ENCODE measurements around the gene KCNIP4.
A peak's percentile ranks its signal among the peaks of the same experiment; 100 is the strongest.

The KCNIP4 gene

DNA sequence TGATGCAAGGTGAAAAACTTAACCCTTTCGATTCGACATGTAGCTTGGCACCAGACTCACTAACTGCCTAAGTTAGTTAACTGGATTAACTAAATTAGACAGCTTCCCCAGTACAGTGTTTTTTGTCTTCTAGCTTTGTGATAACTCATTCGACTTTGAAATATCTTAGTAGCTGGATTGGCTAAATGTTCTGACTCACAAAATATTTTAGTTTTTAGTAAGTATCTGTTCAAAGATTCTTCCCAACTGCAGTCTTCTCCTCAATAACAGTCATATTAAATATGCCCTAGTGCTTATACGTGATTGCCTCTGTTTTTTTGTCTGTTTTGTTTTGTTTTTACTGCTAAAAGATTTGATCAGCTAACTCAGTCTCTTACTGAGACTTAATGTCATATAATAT lies 102.9 kb downstream of the KCNIP4 start:
- no peak for DNase-seq (ENCODE audit: low spot score)

DNA sequence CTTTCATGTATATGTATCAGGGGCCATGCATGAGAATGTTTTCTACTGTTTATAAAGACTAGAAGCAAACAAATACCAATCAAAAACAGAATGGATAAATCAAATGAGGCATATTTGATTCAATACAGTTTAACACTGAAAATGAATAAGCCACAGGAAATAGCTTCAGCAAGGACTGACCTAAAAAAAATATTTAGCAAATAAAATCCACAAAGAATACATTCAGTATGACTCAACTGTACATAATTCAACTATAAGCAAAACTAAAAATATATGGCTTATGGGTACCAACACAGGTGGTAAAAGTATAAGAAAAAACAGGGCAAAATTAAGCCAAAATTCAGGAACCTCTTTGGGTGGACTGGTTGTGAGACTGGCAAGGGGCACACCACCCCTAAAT lies 112.9 kb downstream of the KCNIP4 start:
- DNase-seq (ENCODE audit: low spot score): no peak

DNA sequence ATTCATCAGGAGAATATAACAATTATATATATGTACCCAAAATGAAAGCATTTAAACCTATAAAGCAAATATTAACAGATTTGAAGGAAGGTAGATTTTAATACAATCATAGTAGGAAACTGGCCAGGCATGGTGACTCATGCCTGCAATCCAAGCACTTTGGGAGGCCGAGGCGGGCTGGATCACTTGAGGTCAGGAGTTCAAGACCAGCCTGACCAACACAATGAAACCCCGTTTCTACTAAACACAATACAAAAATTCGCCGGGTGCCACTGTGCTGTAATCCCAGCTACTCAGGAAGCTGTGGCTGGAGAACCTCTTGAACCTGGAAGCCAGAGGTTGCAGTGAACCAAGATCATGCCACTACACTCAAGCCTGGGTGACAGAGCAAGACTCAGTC lies 118.3 kb downstream of the KCNIP4 start:
- no peak for DNase-seq (ENCODE audit: low spot score)

DNA sequence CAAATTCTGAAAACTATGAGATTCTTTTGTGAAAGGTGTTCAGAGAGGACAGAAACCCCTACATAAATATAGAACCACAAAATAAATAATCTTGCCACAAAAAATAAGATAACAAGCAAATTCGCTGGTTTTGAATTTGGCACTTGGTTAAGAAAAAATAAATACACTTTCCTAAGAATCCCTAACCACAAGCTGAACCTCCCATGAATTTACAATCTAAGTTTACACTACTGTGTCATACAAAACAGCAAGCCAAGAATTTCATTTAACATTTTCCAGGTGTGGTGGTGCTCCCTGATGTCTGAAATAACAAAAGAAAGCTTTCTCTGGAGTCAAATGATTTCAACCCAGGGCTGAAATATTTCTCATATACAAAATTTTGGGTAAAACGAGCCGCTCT lies 121.0 kb downstream of the KCNIP4 start:
- no peak for DNase-seq (ENCODE audit: low spot score)

DNA sequence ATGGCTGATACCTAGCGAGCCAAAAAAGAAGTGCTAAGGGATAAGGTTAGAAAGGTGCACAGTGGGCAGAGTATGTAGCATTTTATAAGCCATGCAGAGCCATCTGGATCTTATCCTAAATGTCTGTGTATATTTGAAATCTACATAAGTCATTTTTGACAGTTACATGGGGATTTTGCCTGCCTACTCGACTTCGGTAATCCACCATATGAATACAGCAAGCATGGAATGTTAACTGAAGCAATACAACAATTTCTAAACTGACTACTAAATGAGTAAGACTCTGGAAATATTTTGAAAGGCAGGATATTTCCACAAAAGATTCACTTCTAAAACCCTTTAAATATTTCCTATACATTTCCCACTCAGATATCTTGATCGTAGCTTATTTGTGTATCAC lies 122.5 kb downstream of the KCNIP4 start:
- no peak for DNase-seq (ENCODE audit: low spot score)

DNA sequence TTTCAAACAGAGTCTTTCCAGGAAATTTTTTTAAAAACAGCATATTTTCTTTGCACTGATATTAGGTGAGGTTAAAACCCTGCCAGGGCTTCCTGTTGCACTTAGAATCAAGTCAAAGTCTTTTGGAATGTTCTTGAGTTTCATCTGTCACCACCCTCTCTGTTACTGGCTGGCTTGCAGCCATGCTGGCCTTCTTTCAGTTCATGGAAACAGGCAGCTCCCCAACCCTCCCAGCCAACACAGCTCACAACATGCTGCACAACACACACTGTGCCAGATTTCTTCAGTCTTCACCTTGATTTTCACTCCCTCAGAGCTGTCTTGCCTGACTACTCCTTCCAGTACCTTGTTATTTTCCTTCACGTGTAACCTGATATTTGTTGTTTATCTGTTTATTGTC lies 129.5 kb downstream of the KCNIP4 start:
- DNase-seq (ENCODE audit: low spot score): no peak

DNA sequence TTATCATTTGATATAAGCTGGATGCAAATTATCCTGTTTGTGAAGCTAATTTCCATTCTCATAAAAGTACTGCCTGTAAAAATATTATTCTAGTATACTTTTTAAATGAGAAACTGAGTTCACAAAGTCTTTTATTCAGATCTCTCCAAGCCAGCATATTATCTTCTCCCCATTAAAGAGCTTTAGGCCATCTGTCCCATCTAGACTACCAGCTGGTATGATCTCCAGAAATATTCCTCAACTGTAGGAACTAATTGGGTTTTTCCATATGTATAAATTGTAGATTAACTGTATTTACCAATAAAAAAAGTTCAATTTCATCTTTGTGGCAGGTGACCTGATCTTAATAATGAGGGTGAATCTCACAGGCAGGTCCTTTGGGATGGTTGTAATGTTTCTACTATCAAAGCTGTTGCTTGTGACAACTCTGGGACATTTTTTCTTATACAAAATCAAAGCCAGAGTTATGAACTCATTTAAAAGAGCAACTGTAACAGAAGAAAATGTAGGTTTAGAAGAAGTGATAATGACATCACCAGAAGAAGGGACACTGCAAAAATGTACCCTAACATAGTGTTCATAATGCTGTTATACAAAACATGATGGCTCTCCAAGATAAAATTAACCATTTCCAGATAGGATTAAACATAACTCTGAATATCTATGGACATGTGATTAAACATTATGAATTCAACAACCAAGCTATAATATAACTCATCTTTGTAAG lies 132.8 kb downstream of the KCNIP4 start:
- DNase-seq (ENCODE audit: low spot score): no peak

DNA sequence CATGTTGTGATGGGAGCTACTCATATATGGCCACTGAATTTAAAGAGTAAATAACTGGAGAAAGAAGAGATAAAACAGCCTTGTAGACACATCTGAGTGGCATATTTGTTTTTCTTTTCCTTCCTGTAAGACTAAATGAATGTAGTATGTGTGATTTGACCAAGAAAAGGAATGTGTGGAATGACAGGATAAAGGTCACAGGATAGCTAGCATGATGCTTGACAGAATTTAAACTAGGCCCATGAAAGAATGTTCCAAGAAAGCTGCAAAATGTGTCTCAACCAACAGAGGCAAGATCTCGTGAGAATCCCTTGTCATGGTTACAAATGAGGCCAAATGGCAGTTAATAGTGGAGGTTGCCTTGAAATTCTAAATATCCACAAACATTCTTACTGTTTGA lies 137.0 kb downstream of the KCNIP4 start:
- DNase-seq (ENCODE audit: low spot score): no peak

DNA sequence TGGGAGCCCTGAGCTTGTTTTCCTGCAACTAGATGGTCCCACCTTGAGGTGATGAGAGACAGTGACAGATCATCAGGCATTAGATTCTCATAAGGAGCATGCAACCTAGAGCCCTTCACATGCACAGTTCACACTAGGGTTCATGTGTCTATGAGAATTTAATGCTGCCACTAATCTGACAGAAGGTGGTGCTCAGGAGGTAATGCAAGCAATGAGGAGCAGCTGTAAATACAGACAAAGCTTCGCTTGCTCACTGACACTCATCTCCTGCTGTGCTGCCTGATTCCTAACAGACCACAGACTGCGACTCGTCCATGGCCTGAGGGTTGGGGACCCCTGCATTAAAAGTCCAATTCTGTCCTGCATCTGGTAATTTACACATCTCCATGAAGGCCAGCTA lies 141.6 kb downstream of the KCNIP4 start:
- DNase-seq (ENCODE audit: low spot score): no peak

DNA sequence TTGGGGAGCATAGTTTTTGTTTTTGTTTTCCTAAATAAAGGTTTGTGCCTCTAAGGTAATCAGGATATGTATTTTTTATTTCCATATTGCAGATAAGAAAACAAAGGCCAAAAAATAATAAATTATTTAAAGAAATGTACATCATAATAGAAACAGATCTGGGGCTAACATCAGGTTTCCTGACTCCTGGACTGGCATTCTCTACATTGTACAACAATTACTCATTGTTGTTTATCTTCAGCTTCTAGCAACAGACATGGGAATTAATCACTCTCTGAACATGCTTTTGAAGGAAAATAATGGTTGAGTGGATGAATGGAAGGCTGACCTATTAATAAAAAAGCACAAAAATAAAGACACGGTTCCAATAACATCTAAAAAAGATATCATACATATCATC lies 146.2 kb downstream of the KCNIP4 start:
- no peak for DNase-seq (ENCODE audit: low spot score)

DNA sequence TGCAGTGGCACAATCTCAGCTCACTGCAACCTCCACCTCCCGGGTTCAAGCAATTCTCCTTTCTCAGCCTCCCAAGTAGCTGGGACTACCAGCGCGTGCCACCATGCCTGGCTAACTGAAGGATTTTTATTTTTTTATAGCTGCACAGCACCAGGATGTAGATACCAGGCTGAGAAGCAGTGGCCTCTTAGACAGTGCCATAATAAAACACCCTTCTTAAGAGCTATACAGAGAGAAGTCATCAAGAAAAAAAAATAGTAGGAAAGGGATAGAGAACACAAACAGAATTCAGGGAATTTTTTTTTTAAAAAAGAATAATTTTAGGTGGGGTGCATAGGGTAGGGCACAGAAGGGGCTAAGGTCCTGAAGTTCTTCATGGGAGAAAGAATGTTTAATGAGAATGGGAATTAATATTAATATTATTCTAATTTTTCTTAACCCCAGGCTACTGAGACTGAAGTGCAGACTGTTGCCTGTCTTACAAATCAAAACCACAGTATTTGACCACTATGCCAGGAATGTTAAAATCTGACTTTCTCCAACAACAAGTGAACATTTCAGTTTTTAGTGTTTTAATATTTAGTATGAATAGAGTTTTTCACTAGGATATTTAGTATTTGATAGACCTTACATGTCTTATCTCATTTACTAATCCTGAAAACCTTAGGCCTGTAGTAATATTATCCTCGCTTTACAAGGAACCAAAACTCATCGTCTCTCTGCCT lies 146.7 kb downstream of the KCNIP4 start:
- DNase-seq (ENCODE audit: low spot score): no peak

DNA sequence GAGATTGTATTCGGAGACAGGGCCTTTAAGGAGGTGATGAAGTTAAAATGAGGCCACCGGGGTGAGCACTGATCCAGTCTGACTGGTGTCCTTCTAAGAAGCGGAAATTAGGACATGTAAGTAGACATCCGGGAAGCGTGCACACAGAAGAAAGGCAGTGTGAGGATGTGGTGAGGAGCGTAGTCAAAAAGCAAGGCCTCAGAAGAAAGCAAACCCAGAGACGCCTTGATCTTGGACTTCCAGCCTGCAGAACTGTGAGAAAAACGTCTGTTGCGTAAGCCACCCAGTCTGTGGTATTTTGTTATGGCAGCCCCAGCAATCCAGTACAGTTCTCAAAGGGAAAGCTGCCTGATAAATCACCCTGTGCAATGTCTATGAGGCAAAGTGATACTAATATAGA lies 153.5 kb downstream of the KCNIP4 start:
- DNase-seq (ENCODE audit: low spot score): no peak

DNA sequence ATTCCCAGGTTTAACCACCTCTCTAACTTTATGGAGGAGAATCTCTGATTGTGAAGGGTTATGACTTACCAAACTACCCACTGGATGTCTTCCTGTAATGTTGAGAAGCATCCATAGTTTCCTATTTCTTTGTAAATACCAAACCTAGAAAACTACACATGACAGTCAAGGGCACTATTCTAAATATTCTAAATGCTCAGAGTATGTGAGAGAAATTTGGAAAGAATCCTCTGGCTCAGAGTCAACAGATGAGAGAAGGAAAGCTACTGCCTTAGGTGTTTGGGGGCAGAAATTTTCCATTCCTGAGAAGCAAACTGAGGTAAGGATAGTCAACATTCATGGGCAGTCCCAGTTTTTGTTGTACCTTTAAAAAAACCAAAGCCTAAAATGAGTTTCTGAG lies 155.8 kb downstream of the KCNIP4 start:
- no peak for DNase-seq (ENCODE audit: low spot score)

DNA sequence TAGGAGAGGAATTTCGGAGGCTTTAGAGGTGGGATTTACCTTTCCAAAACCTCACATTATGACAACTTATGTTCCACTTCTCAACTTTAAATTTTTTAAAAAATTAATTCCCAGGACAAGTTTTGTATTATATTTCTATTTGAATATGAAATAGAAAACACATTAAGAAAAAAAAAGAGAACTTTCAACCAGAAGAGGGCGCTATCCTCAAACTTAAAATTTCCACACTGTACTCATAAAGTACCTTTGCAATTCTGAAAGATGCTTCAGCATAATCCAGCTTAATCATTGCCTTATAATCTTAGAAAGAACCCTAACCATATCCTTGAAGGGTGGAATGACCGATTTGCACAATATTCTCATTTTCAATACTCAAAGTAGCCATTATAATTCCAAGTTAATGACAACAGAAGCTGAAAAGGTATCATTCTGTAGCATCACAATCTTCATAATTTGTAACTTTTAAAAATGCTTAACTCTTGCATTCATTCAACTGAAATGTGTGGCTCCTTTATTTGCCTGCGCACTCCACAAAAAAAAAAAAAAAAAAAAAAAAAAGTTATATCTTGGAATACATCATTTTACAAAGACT lies 158.0 kb downstream of the KCNIP4 start:
- peak; percentile 35 for DNase-seq (ENCODE audit: low spot score)

DNA sequence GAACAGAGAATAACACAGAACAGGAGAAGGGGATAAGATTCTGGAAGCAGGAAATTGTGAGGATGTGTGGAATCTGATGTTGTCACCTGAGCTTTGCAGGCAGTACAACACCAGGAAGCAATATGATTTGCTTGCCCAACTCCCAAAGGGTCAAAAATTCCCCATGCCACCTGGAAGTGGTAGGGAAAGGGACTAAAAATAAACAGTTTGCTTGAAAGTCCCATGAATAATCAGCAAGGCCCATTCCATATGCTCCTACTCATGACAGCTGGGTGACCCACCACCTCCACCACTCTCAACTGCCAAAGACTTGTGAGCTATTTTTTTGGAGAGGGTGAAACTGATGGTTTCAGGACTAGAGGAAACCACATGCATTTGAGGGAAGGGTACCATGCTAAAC lies 168.4 kb downstream of the KCNIP4 start:
- DNase-seq (ENCODE audit: low spot score): no peak

DNA sequence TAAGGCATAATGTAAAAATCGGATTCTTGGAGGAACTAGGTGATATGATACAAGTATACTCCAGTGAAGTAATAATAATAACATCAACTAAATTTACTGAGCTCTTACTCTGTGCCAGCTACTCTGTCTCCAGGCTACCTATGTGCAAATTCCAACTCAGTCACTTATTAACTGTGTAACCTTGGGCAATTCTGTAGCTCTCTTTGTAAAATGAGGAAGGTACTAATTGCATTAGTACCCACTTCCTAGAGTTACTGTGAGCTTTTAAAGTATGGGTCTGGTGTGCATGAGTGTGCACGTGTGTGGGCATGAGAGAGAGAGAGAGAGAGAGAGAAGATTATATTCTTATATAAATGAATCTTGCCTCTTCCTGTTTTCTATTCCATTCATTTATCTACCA lies 169.9 kb downstream of the KCNIP4 start:
- no peak for DNase-seq (ENCODE audit: low spot score)

DNA sequence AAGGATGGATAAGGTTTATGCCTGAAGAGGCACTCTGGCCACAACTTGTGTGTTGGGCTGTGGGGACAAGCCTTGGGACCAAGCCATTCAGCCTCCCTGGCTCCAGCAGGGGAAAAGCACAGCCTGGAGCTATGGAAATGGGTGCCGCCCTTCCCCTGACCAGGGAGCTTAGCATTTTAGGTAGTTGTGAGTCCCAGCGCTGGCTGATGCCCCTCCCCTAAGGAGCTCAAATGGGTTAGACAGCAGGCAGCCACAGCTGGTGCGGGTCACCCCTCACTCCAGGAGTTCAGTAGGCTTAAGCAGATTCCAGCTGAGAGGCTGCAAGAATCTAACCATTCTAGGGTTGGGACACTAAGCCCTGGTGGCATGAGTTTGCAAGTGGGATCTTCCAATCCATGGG lies 172.9 kb downstream of the KCNIP4 start:
- DNase-seq (ENCODE audit: low spot score): no peak

DNA sequence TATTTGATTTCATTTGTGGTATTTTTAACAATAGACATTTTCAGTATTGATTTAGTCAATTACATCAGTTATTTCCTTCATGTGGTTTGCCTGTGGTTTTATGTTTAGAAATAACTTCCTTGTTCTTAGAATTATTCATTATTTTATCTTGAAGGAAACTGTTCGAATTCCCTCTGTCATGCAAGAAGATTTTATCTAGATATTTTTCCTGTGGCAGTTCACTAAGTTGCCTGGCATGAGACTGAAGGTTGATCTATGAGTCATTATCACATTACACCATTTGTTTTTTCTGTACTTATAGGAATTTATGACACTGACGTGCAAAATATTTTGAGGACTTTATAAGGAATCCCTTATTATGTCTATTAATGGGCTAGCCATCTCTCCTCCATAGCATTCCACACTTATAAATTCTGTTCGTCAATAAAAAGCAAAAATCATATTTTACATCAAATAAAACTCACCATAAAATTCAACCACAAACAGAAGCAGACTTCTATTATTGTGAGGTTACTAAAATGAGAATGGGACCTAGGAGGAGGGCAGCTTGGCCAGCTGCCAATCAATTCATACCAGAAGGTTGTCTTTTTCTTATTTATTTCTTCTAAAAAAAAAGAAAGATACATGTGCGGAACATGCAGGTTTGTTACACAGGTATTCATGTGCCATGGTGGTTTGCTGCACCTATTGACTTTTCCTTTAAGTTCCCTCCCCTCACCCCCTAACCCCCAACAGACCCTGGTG lies 179.0 kb downstream of the KCNIP4 start:
- no peak for DNase-seq (ENCODE audit: low spot score)

DNA sequence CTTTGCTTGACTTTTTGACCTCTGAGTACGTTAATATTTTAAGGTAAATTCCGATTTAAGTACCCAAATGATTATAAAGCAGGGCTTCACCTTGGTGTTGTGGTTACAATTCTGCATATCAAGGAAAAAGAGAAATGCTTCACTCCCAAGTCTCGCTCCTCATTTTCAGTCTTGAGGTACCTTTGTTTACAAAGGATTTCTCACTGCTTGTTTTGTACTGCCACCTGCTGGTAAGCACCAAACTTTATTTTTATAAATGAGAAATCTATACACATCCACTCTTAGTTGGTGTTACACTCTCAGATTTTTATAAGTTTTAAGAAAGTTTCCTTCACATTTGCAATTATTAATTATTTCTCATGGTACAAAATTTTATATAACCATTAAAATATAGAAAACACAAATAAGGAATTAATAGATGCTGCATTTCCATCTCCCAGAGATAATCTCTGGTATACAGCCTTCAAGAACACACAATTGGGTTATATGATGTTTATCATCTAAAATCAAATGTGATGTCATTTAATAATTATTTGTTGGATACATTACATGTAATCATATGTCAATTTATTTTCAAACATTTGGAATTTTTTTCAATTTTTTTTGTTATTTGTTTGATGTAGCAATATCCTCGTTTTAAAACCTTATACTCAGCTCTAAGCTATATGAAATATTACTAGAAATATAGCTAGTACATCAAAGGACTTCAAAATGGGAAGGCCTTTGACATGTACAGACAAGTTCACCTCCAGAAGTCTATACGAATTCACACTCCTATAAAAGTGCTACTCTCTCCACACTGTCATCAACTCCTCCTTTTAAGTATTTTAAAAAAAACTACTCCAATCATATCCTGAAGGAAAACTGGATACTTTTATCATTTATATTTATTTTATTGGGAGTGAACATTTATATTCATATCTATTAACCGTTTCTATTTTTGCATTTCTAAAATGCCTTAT lies 179.9 kb downstream of the KCNIP4 start:
- peak; percentile 82 for DNase-seq (ENCODE audit: low spot score)

DNA sequence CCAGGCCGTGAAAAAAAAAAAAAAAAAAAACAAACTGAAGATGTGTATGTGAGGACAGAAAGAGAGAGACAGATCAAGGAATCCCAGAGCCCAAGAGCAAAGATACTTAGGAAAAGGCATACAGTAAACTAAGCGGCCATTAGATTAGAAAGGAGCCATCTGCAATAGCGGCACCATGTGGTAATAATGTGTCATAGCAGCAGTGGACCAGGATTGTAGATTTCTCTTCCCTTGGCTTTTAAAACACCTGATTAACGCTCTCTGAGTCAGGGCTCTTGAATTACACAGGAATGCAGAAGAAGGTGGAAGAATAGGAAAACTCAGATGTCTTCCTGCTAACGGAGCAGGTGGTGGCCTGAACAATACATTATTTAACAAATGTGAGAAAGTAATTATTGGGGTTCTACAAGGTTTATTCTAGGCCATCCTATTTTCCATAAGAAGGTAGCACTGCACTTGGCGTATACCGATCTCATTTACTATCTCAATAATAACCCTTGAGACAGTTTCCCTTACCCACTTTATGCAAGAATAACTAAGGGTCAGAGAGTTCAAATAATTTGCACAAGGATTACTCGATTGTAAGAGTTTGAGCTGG lies 182.7 kb downstream of the KCNIP4 start:
- DNase-seq (ENCODE audit: low spot score): peak; percentile 58

DNA sequence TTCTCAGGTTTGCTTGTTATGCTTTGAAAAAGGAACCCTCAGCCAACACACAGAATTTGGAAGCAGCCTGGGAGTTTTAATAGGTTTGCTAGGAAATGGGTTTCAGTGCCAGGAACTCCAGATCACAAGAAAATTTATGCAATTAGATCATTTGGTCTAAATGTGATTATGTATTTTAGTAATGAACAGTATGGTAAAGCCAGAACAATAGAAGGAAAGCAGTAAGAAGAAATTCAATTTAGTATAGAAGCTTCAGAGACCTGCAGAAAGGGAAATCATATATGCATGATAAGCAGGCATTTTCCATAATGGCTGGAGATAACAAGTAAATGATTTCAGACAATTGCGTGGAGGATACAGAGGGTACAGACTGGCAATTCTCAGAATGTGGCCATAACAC lies 184.7 kb downstream of the KCNIP4 start:
- DNase-seq (ENCODE audit: low spot score): no peak
